ENCODE measurements around the gene C20orf202.

- TF ChIP-seq SREBF2 (CRISPR knock-in tag; IDR thresholded peaks at IDR 0.05): no peak
- no peak for TF ChIP-seq ZFPM2 (CRISPR knock-in tag; IDR thresholded peaks at IDR 0.05)
- no peak for TF ChIP-seq CTCF (IDR thresholded peaks at IDR 0.05 in 2 of 3, conservative IDR thresholded peaks at IDR 0.05 in 1 of 3; ENCODE audit: insufficient read depth in 2 of 3, low read depth in 1 of 3, low read length in 3 of 3)
- TF ChIP-seq TAF1 (IDR thresholded peaks at IDR 0.05; ENCODE audit: control insufficient read depth, extremely low read depth, insufficient read depth, low read length, severe bottlenecking): no peak
- no peak for TF ChIP-seq ZNF24 (IDR thresholded peaks at IDR 0.05)
- TF ChIP-seq DMBX1 (CRISPR knock-in tag; IDR thresholded peaks at IDR 0.05; ENCODE audit: borderline replicate concordance): no peak
- no peak for TF ChIP-seq FOXJ3 (CRISPR knock-in tag; IDR thresholded peaks at IDR 0.05)
- no peak for TF ChIP-seq CHD1 (IDR thresholded peaks at IDR 0.05; ENCODE audit: low read length)
- TF ChIP-seq ZNF512 (tag; IDR thresholded peaks at IDR 0.05): no peak
- no peak for TF ChIP-seq USF2 (CRISPR knock-in tag; IDR thresholded peaks at IDR 0.05)
- no peak for TF ChIP-seq KAT7 (CRISPR knock-in tag; IDR thresholded peaks at IDR 0.05; ENCODE audit: borderline replicate concordance)
- TF ChIP-seq ZNF507 (tag; conservative IDR thresholded peaks at IDR 0.05): no peak
- no peak for TF ChIP-seq PHF8 (IDR thresholded peaks at IDR 0.05; ENCODE audit: borderline replicate concordance, low read length)
- no peak for TF ChIP-seq KHSRP (IDR thresholded peaks at IDR 0.05)
Observed at GRCh38 chr20:1229541-1229940, 26.3 kb downstream of the C20orf202 start.
